ENCODE measurements around the gene BLVRA.
A peak's percentile ranks its signal among the peaks of the same experiment; 100 is the strongest.
"Not testable (repeated sequence)": the region's sequence is repeated elsewhere in the genome, so short reads cannot be mapped to it uniquely, and the experiment has no call there.

Gene BLVRA

GRCh38 chr7:43769791-43770465 lies 11.4 kb downstream of the BLVRA start:
- no peak overlapping the region for H3K4me3 ChIP-seq (ENCODE audit: low read depth, low read length)
- no peak for TF ChIP-seq CTCF (conservative IDR thresholded peaks at IDR 0.05; ENCODE audit: low read depth, low read length)
- no peak for DNase-seq (ENCODE audit: low read depth)

- H3K4me3 ChIP-seq (ENCODE audit: low read depth, low read length): no peak overlapping the region
- no peak for DNase-seq (ENCODE audit: low read depth)
- no peak for TF ChIP-seq CTCF (conservative IDR thresholded peaks at IDR 0.05; ENCODE audit: low read depth, low read length)
Observed at GRCh38 chr7:43771128-43771527, 12.6 kb downstream of the BLVRA start.

DNA sequence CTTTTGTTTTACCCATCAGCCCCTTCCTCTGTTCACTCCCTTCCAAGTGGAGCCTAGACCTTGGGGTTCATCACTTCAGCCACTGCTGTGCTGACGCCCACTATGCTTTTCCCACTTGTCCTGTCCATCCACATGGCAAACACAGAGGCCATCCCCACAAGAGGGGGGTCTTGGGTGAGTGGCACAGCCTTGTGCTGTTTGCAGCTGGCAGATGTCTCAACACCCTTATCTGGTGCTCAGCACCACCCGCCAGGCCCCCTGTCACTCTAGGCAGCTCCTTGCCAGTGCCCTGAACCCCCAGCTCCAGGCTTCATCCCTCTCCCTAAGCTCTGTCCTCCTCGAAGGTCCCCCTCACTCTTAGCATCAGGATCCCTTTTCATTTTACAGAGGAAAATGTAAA lies 13.1 kb downstream of the BLVRA start:
- no peak for DNase-seq (ENCODE audit: low read depth)
- H3K4me3 ChIP-seq (ENCODE audit: low read depth, low read length): no peak overlapping the region
- no peak for TF ChIP-seq CTCF (conservative IDR thresholded peaks at IDR 0.05; ENCODE audit: low read depth, low read length)

GRCh38 chr7:43773268-43773667 lies 14.8 kb downstream of the BLVRA start:
- DNase-seq (ENCODE audit: low read depth): not testable (repeated sequence)

GRCh38 chr7:43775255-43775654 lies 16.8 kb downstream of the BLVRA start:
- H3K4me3 ChIP-seq (ENCODE audit: low read depth, low read length); DNase-seq (ENCODE audit: low read depth): not testable (repeated sequence)

More at GRCh38 chr7:43773268-43773667, 14.8 kb downstream of the BLVRA start:
- H3K4me3 ChIP-seq (ENCODE audit: low read depth, low read length): not testable (repeated sequence)

- DNase-seq (ENCODE audit: low read depth); H3K4me3 ChIP-seq (ENCODE audit: low read depth, low read length): not testable (repeated sequence)
Observed at GRCh38 chr7:43778293-43779044, 20.0 kb downstream of the BLVRA start.

DNA sequence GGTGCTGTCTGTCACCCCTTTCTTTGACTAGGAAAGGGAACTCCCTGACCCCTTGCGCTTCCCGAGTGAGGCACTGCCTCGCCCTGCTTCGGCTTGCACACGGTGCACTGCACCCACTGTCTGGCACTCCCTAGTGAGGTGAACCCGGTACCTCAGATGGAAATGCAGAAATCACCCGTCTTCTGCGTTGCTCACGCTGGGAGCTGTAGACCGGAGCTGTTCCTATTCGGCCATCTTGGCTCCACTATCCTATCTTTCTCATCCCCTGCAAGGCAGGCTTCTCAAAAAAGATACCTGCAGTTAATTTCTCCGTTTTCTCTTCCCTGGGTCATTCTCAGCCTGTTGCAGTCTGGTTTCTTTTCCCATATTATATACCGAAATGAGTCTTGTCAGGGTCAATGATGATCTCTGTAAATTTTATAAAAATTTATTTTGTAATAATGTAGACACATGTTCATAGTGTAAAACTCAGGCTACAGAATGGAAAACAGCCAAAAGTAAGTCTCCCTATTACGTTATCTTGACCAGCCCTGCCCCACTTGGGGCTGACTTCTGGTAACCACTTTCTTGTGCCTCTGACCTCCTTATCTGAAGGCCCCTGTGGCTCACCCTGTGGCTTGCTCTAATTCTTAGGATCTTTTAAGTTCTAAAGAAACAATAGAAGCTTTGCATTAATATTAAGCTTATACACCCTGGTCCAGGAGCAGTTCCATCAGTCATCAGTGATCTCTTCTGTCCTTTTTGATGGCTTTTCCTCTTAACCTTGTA lies 20.7 kb downstream of the BLVRA start:
- no peak for TF ChIP-seq CTCF (conservative IDR thresholded peaks at IDR 0.05; ENCODE audit: low read depth, low read length)
- H3K4me3 ChIP-seq (ENCODE audit: low read depth, low read length): no peak overlapping the region

DNA sequence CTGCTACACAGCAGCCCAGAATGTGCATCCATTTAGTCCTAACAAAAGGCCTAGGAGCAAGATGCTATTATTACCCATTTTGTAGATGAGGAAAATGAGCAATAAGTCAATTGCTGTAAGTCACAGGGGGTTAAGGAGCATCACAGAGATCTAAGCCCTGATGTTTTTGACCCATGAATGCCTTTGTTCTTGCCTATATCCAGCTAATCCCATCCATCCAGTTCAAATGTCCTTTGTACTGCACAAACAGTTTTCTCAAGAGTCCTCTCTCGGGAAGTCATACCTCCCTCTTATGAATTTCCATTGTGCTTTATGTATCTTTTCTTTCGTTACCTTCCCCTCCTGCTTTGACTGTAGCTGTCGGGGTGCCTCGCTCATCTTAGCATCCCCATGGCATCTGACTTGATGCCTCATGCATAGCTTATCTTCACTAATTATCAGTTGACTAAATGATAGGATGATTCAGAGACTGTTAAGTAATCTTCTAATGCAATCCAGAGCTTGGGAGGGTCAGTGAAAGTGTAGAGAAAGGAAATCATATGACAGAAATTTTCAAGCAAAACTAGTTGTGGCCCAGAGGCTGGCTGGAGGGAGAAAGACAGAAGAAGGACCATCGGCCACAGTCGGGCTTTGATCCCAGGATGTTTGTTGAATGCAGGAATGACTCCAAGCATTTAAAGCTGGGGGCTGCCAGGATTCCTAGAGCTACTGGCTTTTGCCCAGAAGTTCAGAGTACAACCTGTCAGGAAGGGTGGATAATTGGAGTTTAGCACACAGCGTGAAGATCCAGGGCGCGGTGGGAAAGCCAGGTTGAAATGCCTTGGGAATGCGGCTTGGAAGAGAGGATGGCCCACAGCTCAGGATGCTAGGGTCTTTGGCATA lies 23.5 kb downstream of the BLVRA start:
- peak; percentile 70 for DNase-seq (ENCODE audit: low read depth)
- H3K4me3 ChIP-seq (ENCODE audit: low read depth, low read length): no peak overlapping the region
- TF ChIP-seq CTCF (conservative IDR thresholded peaks at IDR 0.05; ENCODE audit: low read depth, low read length): no peak

More for the DNA sequence above, 20.7 kb downstream of the BLVRA start:
- no peak for DNase-seq (ENCODE audit: low read depth)
